ENCODE results near the gene ECHDC1.

The ECHDC1 gene

DNA sequence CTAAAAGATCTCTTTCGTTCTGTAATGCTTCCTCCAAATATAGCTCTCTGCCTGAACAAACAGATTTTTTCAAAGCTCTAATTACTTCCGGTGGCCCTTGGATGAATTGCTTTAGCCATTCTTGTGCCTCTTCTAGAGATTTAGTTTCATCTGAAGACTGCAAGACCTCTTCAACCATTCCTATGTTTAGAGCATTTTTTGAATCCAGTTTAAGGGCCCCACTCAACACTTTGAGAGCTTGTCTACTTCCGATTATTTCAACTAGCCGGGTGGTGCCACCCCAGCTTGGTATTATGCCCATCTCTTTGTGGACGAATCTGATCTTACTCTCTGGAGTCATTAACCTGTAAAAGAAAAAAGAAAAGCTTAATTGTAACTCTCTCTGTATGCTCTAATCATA, 53.5 kb downstream of the ECHDC1 start:
- H3K4me3 ChIP-seq (ENCODE audit: low read depth, low read length) = no peak overlapping the region
- TF ChIP-seq, protein P1, sequence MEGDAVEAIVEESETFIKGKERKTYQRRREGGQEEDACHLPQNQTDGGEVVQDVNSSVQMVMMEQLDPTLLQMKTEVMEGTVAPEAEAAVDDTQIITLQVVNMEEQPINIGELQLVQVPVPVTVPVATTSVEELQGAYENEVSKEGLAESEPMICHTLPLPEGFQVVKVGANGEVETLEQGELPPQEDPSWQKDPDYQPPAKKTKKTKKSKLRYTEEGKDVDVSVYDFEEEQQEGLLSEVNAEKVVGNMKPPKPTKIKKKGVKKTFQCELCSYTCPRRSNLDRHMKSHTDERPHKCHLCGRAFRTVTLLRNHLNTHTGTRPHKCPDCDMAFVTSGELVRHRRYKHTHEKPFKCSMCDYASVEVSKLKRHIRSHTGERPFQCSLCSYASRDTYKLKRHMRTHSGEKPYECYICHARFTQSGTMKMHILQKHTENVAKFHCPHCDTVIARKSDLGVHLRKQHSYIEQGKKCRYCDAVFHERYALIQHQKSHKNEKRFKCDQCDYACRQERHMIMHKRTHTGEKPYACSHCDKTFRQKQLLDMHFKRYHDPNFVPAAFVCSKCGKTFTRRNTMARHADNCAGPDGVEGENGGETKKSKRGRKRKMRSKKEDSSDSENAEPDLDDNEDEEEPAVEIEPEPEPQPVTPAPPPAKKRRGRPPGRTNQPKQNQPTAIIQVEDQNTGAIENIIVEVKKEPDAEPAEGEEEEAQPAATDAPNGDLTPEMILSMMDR (IDR thresholded peaks at IDR 0.05; ENCODE audit: insufficient read depth, low read depth, low read length, missing control alignments) = no peak
- no peak for DNase-seq (ENCODE audit: low read depth)

GRCh38 chr6:127288705-127289104, 54.7 kb downstream of the ECHDC1 start:
- H3K4me3 ChIP-seq (ENCODE audit: low read depth, low read length) = no peak overlapping the region
- no peak for DNase-seq (ENCODE audit: low read depth)
- TF ChIP-seq, protein P1 (IDR thresholded peaks at IDR 0.05; ENCODE audit: insufficient read depth, low read depth, low read length, missing control alignments) = no peak

GRCh38 chr6:127282184-127282583, 61.2 kb downstream of the ECHDC1 start:
- TF ChIP-seq, protein P1 (IDR thresholded peaks at IDR 0.05; ENCODE audit: insufficient read depth, low read depth, low read length, missing control alignments) = no peak
- H3K4me3 ChIP-seq (ENCODE audit: low read depth, low read length) = no peak overlapping the region
- no peak for DNase-seq (ENCODE audit: low read depth)

GRCh38 chr6:127279815-127280214, 63.6 kb downstream of the ECHDC1 start:
- no peak for DNase-seq (ENCODE audit: low read depth)
- no peak overlapping the region for H3K4me3 ChIP-seq (ENCODE audit: low read depth, low read length)
- TF ChIP-seq, protein P1 (IDR thresholded peaks at IDR 0.05; ENCODE audit: insufficient read depth, low read depth, low read length, missing control alignments) = no peak

DNA sequence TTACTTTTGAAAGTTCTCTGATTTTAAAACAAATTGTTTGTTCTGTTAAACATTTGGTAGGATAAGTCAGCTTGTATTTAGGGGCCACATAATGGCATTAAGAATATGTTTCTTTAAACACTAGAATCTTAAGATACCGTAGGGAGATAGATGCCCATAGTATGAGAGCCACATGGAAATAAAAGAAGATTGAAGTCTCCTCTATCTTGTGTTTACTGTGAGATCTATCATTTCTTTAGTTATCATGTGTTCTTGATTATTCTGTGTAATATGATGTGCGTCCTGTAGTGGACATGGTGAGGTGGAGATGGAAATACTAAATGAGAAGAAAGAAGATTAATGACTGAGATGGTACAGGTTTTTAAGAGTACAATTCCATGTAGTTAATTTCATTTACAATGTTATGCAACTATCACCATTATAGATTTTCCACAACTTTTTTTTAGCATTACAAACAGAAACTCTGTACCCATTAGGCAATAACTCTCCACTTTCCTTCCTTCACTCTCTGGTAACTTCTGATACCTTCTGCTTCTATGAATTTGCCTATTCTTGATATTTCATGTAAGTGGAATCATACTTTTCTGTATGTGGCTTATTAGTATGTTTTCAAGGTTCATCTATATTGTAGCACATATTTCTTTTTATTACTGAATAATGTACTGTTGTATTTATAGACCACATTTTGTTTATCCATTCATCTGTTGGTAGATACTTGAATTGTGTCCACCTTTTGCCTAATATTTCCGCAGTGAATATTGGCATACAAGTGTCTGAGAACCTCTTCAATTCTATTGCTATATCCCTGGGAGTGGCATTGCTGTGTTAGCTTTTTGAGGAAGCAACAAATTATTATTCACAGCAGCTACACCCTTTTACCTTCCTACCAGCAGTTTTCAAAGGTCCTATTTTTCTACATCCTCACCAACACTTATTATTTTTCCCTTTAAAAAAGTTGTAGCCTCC, 65.2 kb downstream of the ECHDC1 start:
- TF ChIP-seq, protein P1 (IDR thresholded peaks at IDR 0.05; ENCODE audit: insufficient read depth, low read depth, low read length, missing control alignments) = no peak
- no peak for DNase-seq (ENCODE audit: low read depth)
- H3K4me3 ChIP-seq (ENCODE audit: low read depth, low read length) = no peak overlapping the region

GRCh38 chr6:127276331-127276730, 67.1 kb downstream of the ECHDC1 start:
- DNase-seq (ENCODE audit: low read depth) = no peak
- TF ChIP-seq, protein P1 (IDR thresholded peaks at IDR 0.05; ENCODE audit: insufficient read depth, low read depth, low read length, missing control alignments) = no peak
- no peak overlapping the region for H3K4me3 ChIP-seq (ENCODE audit: low read depth, low read length)
